Measurements from ENCODE around the gene PCDHGA2. TPM values are rescaled to one million over a fixed set of nuclear protein-coding genes. Genes with fewer than 3 reads are reported as not detected.

Gene PCDHGA2
- total RNA-seq, 4 donors from 2014 or later = 0.15 to 2.9 (median 0.61) TPM

- intact Hi-C loops (cut with DNase I) = no loop called here
- TF ChIP-seq POLR2A (IDR thresholded peaks at IDR 0.05) = no peak
- H3K4me1 ChIP-seq = no peaks in the 10 kb centered on the region
- peaks cover 0 to 19% (median 0%) of the 10 kb centered on the region in 4 donors for H3K27me3 ChIP-seq
- H3K27ac ChIP-seq = no peak overlapping the region
- H3K9me3 ChIP-seq = peaks cover 20 to 96% (median 92%) of the 10 kb centered on the region in 3 donors
- DNase-seq = no peak
- no peak overlapping the region for H3K4me3 ChIP-seq
- WGBS, 2 donors = 47 to 60% methylated on average over 7 to 10 of the region's 10 CpGs
- peaks cover 0 to 7% (median 0%) of the 10 kb centered on the region in 3 donors for H3K36me3 ChIP-seq
These were observed 50.1 kb downstream of the PCDHGA2 start for GRCh38 chr5:141388661-141389060.

DNA sequence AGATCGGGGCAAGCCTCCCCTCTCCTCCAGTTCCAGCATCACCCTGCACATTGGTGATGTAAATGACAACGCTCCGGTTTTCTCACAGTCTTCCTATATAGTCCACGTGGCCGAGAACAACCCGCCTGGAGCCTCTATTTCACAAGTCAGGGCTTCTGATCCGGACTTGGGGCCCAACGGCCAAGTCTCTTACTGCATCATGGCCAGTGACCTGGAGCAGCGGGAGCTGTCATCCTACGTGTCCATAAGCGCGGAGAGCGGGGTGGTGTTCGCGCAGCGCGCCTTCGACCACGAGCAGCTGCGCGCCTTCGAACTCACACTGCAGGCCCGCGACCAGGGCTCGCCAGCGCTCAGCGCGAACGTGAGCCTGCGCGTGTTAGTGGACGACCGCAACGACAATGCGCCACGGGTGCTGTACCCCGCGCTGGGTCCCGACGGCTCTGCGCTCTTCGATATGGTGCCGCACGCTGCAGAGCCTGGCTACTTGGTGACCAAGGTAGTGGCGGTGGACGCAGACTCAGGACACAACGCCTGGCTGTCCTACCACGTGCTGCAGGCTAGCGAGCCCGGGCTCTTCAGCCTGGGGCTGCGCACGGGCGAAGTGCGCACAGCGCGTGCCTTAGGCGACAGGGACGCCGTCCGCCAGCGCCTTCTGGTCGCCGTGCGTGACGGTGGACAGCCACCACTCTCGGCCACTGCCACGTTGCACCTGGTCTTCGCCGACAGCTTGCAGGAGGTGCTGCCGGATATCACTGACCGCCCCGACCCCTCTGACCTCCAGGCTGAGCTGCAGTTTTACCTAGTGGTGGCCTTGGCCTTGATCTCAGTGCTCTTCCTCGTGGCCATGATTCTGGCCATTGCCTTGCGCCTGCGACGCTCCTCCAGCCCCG is 50.8 kb downstream of the PCDHGA2 start:
- no peak overlapping the region for H3K27ac ChIP-seq
- H3K4me3 ChIP-seq = no peak overlapping the region
- peaks cover 0 to 25% (median 0%) of the 10 kb centered on the region in 4 donors for H3K27me3 ChIP-seq
- DNase-seq = no peak
- peaks cover 21 to 96% (median 92%) of the 10 kb centered on the region in 3 donors for H3K9me3 ChIP-seq
- H3K4me1 ChIP-seq = no peaks in the 10 kb centered on the region
- TF ChIP-seq CTCF (IDR thresholded peaks at IDR 0.05) (no peak), POLR2A (IDR thresholded peaks at IDR 0.05) (no peak)
- H3K36me3 ChIP-seq = peaks cover 0 to 7% (median 0%) of the 10 kb centered on the region in 3 donors
- 48 to 58% methylated on average over 25 to 42 of the region's 77 CpGs for WGBS, 2 donors
- intact Hi-C loops (cut with DNase I) = no loop called here

- no peak for DNase-seq
- Histone ChIP-seq H3K27ac (no peak within 1 kb of the TSS), H3K4me3 (peak within 1 kb of the TSS in 1 of 4 donors; percentile 13), H3K9me3 (peaks cover 21 to 96% (median 87%) of the 10 kb centered on the region in 3 donors), H3K27me3 (peaks cover 0 to 33% (median 0%) of the 10 kb centered on the region in 4 donors), H3K4me1 (no peaks in the 10 kb centered on the region), H3K36me3 (peaks cover 0 to 7% (median 0%) of the 10 kb centered on the region in 3 donors)
- WGBS, 2 donors = 21 to 57% methylated on average over 19 to 36 of the region's 38 CpGs
- TF ChIP-seq CTCF (IDR thresholded peaks at IDR 0.05) = no peak
- intact Hi-C loops (cut with DNase I) = no loop called here
These were observed 54.1 kb downstream of the PCDHGA2 start, which contains the start of gene PCDHGA8 for GRCh38 chr5:141392429-141393198. Gene PCDHGA8 (plus strand): TSS chr5:141392633. CDS start chr5:141392814, 181 bp downstream.

Other genes starting within 250 kb of the PCDHGA2 start
- 1 to 10 TPM in 2 of 4 donors, under 1 TPM in 2; 0.53 to 2.3 (median 0.97) TPM for gene PCDHB2, start 244.1 kb upstream of the PCDHGA2 start, total RNA-seq
- under 1 TPM; 0.30 to 0.76 (median 0.71) TPM for gene PCDHB3, start 238.3 kb upstream of the PCDHGA2 start, total RNA-seq
- 1 to 10 TPM in 2 of 4 donors, under 1 TPM in 2; 0.30 to 2.4 (median 1.3) TPM for gene PCDHB4, start 216.9 kb upstream of the PCDHGA2 start, total RNA-seq
- gene PCDHB5, start 203.6 kb upstream of the PCDHGA2 start, total RNA-seq = 1 to 10 TPM in 2 of 4 donors, under 1 TPM in 2; 0.11 to 1.3 (median 0.86) TPM
- under 1 TPM in 1 of 4 donors, not detected in 3; 0.19 TPM for gene PCDHB6, start 188.7 kb upstream of the PCDHGA2 start, total RNA-seq
- gene PCDHB7, start 166.1 kb upstream of the PCDHGA2 start, total RNA-seq = under 1 TPM in 3 of 4 donors, not detected in 1; 0.76 to 0.95 (median 0.87) TPM
- under 1 TPM in 3 of 4 donors, not detected in 1; 0.09 to 0.38 (median 0.32) TPM for gene PCDHB8, start 161.0 kb upstream of the PCDHGA2 start, total RNA-seq
- 1 to 10 TPM in 1 of 4 donors, under 1 TPM in 3; 0.11 to 1.3 (median 0.61) TPM for gene PCDHB16, start 156.4 kb upstream of the PCDHGA2 start, total RNA-seq
- under 1 TPM in 3 of 4 donors, not detected in 1; 0.30 to 0.57 (median 0.44) TPM for gene PCDHB9, start 151.6 kb upstream of the PCDHGA2 start, total RNA-seq
- gene PCDHB10, start 146.4 kb upstream of the PCDHGA2 start, total RNA-seq = 1 to 10 TPM in 2 of 4 donors, under 1 TPM in 2; 0.26 to 1.3 (median 0.76) TPM
- gene PCDHB11, start 139.1 kb upstream of the PCDHGA2 start, total RNA-seq = 1 to 10 TPM in 1 of 4 donors, under 1 TPM in 3; 0.26 to 2.1 (median 0.49) TPM
- 1 to 10 TPM in 3 of 4 donors, under 1 TPM in 1; 0.22 to 2.6 (median 1.6) TPM for gene PCDHB12, start 130.0 kb upstream of the PCDHGA2 start, total RNA-seq
- 1 to 10 TPM; 2.0 to 2.7 (median 2.3) TPM for gene PCDHB13, start 124.8 kb upstream of the PCDHGA2 start, total RNA-seq
- gene PCDHB14, start 115.4 kb upstream of the PCDHGA2 start, total RNA-seq = 1 to 10 TPM; 1.5 to 2.9 (median 2.4) TPM
- gene PCDHB15, start 93.4 kb upstream of the PCDHGA2 start, total RNA-seq = 1 to 10 TPM in 2 of 4 donors, under 1 TPM in 2; 0.09 to 1.3 (median 1.0) TPM
- gene SLC25A2, start 34.7 kb upstream of the PCDHGA2 start, total RNA-seq = 1 to 10 TPM in 1 of 4 donors, under 1 TPM in 3; 0.29 to 2.2 (median 0.87) TPM
- gene TAF7, start 18.0 kb upstream of the PCDHGA2 start, total RNA-seq = 10 to 100 TPM; 29.8 to 42.3 (median 35.6) TPM
- under 1 TPM; 0.19 to 0.66 (median 0.34) TPM for gene PCDHGA1, start 8.2 kb upstream of the PCDHGA2 start, total RNA-seq
- gene PCDHGA3, start 5.1 kb downstream of the PCDHGA2 start, total RNA-seq = 1 to 10 TPM in 1 of 4 donors, under 1 TPM in 3; 0.45 to 1.5 (median 0.52) TPM
- 1 to 10 TPM in 3 of 4 donors, under 1 TPM in 1; 0.29 to 1.9 (median 1.5) TPM for gene PCDHGB1, start 11.3 kb downstream of the PCDHGA2 start, total RNA-seq
- 1 to 10 TPM in 2 of 4 donors, under 1 TPM in 2; 0.12 to 2.9 (median 1.1) TPM for gene PCDHGA4, start 16.3 kb downstream of the PCDHGA2 start, total RNA-seq
- 1 to 10 TPM in 3 of 4 donors, under 1 TPM in 1; 0.09 to 2.9 (median 1.8) TPM for gene PCDHGB2, start 21.2 kb downstream of the PCDHGA2 start, total RNA-seq
- gene PCDHGA5, start 25.4 kb downstream of the PCDHGA2 start, total RNA-seq = 1 to 10 TPM in 3 of 4 donors, under 1 TPM in 1; 0.38 to 2.3 (median 1.8) TPM
- 1 to 10 TPM in 3 of 4 donors, under 1 TPM in 1; 0.26 to 2.7 (median 2.2) TPM for gene PCDHGB3, start 31.5 kb downstream of the PCDHGA2 start, total RNA-seq
- gene PCDHGA6, start 35.1 kb downstream of the PCDHGA2 start, total RNA-seq = 1 to 10 TPM in 3 of 4 donors, under 1 TPM in 1; 0.76 to 2.9 (median 2.0) TPM
- gene PCDHGA7, start 44.0 kb downstream of the PCDHGA2 start, total RNA-seq = 1 to 10 TPM in 3 of 4 donors, under 1 TPM in 1; 0.32 to 3.2 (median 2.5) TPM
- gene PCDHGB4, start 48.9 kb downstream of the PCDHGA2 start, total RNA-seq = 1 to 10 TPM; 1.2 to 3.8 (median 2.8) TPM
- 1 to 10 TPM in 3 of 4 donors, under 1 TPM in 1; 0.41 to 1.7 (median 1.4) TPM for gene PCDHGA8, start 53.9 kb downstream of the PCDHGA2 start, total RNA-seq
- gene PCDHGB5, start 59.2 kb downstream of the PCDHGA2 start, total RNA-seq = 1 to 10 TPM; 5.5 to 7.5 (median 6.7) TPM
- gene PCDHGA9, start 64.0 kb downstream of the PCDHGA2 start, total RNA-seq = 1 to 10 TPM; 3.8 to 5.5 (median 5.1) TPM
- 1 to 10 TPM; 1.4 to 5.7 (median 4.2) TPM for gene PCDHGB6, start 69.3 kb downstream of the PCDHGA2 start, total RNA-seq
- 1 to 10 TPM; 4.1 to 8.0 (median 7.3) TPM for gene PCDHGA10, start 74.2 kb downstream of the PCDHGA2 start, total RNA-seq
- gene PCDHGB7, start 78.9 kb downstream of the PCDHGA2 start, total RNA-seq = 10 to 100 TPM in 1 of 4 donors, 1 to 10 TPM in 3; 4.1 to 10.9 (median 5.8) TPM
- 1 to 10 TPM; 1.1 to 4.2 (median 3.5) TPM for gene PCDHGA11, start 82.3 kb downstream of the PCDHGA2 start, total RNA-seq
- gene PCDHGA12, start 91.7 kb downstream of the PCDHGA2 start, total RNA-seq = 1 to 10 TPM; 2.0 to 8.0 (median 2.5) TPM
- 10 to 100 TPM; 36.6 to 52.5 (median 38.6) TPM for gene PCDHGC3, start 137.2 kb downstream of the PCDHGA2 start, total RNA-seq
- 1 to 10 TPM in 3 of 4 donors, under 1 TPM in 1; 0.21 to 3.3 (median 2.1) TPM for gene PCDHGC4, start 146.3 kb downstream of the PCDHGA2 start, total RNA-seq
- 1 to 10 TPM in 3 of 4 donors, under 1 TPM in 1; 0.26 to 1.7 (median 1.5) TPM for gene PCDHGC5, start 150.3 kb downstream of the PCDHGA2 start, total RNA-seq